GM23248 (cell line): ENCODE measurements around the gene NEK6.

Experiments used
- EZH2 ChIP-seq: fragments of 200-600 bp; sonication (generic); IDR thresholded peaks from 2 replicates; pipeline ENCODE4 v1.6.1; 2018; ENCODE audit warnings: antibody characterized with exemption, mild to moderate bottlenecking; ENCODE audit not compliant: insufficient read depth, poor library complexity, severe bottlenecking
- EZH2phosphoT487 ChIP-seq: fragments of 200-600 bp; sonication (generic); IDR thresholded peaks from 2 replicates; pipeline ENCODE4 v1.6.1; 2018; ENCODE audit warnings: antibody characterized with exemption, moderate library complexity, mild to moderate bottlenecking, low read depth; ENCODE audit not compliant: insufficient read depth

- TF ChIP-seq EZH2 (no peak), EZH2phosphoT487 (no peak)
Measured at GRCh38 chr9:124321416-124321815, 63.7 kb downstream of the NEK6 start.
